Astrocyte of the spinal cord (primary cell): ENCODE data around the gene GGT7.
A peak's percentile ranks its signal among the peaks of the same experiment; 100 is the strongest.
"Not testable (repeated sequence)": the region's sequence is repeated elsewhere in the genome, so short reads cannot be mapped to it uniquely, and the experiment has no call there.

Source experiments
- DNase-seq: peaks from one replicate; pipeline ENCODE4 v3.0.0; 2011; ENCODE audit warnings: low read depth, low spot score
- H3K4me3 ChIP-seq: 2 replicates; pipeline ENCODE4 v1.5.1; 2011; ENCODE audit warnings: low read depth, mild to moderate bottlenecking, low read length, moderate library complexity
- in situ Hi-C: cut with HindIII; loops from 2 replicates; pipeline ENCODE4 v1.10.0; 2017; ENCODE audit warnings: low sequenced_read_pairs
- TF ChIP-seq, protein P1 (sequence below): IDR thresholded peaks from 2 replicates; pipeline ENCODE4 v1.5.1; 2012; ENCODE audit warnings: low read depth, mild to moderate bottlenecking, low read length, inconsistent platforms

Gene GGT7

DNA sequence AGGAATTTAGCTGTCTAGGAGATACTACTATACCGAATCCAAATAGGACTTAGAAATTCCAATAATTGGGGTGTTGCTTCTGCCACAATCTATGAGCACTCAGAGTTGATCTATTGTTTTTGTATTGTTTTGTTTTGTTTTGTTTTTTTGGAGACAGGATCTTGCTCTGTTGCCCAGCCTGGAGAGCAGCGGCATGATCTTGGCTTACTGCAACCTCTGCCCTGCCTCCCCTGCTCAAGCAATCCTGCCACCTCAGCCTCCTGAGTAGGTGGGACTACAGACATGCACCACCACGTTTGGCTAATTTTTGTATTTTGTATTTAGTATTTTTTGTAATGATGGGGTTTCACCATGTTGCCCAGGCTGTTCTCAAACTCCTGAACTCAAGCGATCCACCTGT is 11.2 kb upstream of the GGT7 start:
- H3K4me3 ChIP-seq: no peak overlapping the region
- TF ChIP-seq, protein P1, sequence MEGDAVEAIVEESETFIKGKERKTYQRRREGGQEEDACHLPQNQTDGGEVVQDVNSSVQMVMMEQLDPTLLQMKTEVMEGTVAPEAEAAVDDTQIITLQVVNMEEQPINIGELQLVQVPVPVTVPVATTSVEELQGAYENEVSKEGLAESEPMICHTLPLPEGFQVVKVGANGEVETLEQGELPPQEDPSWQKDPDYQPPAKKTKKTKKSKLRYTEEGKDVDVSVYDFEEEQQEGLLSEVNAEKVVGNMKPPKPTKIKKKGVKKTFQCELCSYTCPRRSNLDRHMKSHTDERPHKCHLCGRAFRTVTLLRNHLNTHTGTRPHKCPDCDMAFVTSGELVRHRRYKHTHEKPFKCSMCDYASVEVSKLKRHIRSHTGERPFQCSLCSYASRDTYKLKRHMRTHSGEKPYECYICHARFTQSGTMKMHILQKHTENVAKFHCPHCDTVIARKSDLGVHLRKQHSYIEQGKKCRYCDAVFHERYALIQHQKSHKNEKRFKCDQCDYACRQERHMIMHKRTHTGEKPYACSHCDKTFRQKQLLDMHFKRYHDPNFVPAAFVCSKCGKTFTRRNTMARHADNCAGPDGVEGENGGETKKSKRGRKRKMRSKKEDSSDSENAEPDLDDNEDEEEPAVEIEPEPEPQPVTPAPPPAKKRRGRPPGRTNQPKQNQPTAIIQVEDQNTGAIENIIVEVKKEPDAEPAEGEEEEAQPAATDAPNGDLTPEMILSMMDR: no peak
- in situ Hi-C loops: no loop called here
- DNase-seq: no peak

DNA sequence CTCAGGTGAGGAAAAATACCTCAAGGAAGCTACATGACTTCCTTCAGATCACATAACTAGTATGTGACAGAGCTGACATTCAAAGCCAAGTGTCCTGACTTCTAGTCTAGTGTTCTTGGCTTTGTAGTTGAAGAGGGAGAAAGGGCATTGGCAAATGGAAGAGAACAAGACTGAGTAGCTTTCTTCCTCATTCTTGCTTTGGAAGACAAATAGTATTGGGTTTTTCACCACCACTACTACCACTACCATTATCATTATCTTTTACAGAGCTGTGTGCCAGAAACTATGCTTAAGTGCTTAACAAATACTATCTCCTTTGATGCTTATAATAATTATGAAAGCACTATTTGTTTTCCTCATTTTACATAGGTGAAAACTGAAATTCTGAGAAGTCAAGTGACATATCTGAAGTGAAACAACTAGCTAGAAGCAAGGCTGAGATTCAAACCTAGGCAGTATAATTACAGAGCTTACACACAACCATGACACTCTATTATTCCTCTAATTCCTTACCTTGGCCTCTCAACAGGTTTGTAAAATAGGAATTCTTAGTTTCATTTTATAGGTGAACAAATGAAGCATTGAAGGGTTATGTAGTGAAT is 10.5 kb upstream of the GGT7 start:
- TF ChIP-seq, protein P1: no peak
- in situ Hi-C loops: no loop called here
- H3K4me3 ChIP-seq: no peak overlapping the region
- no peak for DNase-seq

DNA sequence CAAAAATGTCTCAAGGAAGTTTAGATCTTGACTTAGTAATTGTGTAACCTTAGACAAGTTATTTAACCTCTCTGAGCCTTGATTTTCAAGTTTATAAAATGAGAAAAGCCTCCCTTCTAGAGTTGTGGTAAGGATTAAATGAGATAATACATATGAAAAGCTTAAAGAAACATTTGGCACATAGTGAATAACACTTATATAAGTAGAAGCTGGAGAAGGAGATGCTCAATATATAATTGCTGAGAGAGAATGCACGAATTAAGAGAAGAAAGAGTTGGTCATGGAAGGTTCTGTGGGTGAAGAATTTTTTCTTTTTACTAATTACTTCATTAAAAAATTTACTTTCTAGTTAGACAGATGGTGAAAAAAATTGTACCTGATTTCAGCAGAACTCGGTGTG is 9.0 kb upstream of the GGT7 start:
- no peak overlapping the region for H3K4me3 ChIP-seq
- in situ Hi-C loops: no loop called here
- DNase-seq: no peak
- TF ChIP-seq, protein P1: no peak

DNA sequence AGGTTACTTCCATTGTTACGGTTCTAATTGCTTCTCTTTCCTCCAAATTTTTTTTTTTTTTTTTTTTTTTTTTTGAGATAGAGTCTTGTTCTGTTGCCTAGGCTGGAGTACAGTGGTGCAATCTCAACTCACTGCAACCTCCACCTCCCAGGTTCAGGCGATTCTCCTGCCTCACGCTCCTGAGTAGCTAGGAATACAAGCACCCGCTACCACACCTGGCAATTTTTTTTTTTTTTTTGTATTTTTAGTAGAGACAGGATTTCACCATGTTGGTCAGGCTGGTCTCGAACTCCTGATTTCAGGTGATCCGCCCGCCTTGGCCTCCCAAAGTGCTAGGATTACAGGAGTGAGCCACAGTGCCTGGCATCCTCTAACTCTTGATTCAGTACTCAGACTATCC is 8.3 kb upstream of the GGT7 start:
- DNase-seq, H3K4me3 ChIP-seq, in situ Hi-C loops: not testable (repeated sequence)

DNA sequence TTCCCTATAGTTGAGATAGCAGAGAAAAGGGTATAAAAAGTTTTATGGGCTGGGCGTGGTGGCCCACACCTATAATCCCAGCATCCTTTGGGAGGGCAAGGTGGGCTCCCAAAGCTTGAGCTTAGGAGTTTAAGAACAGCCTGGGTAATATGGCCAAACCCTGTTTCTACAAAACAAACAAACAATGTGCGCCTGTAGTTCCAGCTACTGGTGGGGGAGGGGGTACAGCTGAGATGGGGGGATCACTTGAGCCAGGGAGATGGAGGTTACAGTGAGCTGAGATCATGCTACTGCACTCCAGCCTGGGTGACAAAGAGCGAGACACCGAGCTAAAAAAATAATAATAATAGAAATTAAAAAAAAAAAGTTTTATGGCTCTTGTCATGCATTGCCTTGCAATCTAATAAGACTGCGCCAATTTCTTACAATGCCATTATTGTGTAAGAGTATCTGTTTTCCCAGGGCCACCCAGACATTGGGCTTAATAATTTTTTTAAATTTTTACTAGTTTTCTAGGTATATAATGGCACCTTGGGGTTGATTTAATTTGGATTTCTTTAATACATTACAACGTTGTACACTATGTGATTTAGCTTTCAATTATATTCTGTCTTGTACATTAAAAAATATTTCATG is 7.7 kb upstream of the GGT7 start:
- H3K4me3 ChIP-seq: no peak overlapping the region
- TF ChIP-seq, protein P1: no peak
- DNase-seq: no peak
- in situ Hi-C loops: no loop called here

DNA sequence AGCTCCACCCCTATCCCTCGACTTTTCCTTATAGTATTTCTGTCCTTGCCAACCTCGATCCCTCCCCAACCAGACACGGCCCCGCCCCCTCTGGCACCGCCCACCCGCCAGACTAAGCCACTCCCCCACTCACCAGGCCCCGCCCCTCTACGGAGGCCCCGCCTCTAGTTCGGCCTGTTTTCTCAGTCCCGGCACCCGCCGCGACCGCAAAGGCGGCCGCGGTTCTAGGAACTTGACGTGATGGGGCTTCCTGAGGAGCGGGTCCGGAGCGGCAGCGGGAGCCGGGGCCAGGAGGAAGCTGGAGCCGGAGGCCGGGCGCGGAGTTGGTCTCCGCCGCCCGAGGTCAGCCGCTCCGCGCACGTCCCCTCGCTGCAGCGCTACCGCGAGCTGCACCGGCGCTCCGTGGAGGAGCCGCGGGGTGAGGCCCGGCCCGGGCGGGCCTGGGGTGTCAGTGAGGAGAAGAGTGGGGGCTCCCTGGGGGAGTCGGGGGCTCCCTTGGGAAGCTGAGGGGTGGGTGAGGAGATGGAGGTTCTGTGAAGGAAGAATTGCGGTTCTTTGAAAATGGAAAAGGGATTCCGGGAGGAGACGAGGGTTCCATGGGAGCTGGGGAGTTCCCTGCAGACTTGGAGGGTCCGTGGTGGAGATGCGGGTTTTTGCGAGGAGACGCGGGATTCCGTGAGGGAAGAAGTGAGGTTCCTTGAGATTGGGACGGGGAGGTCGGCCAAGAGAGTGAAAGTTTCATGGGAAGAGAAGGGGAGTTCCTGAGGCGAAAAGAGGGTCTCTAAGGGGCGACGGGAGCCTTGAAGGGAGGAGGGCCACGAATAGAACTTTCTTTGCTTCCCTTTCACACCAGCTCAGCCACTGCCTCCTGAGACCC is 4.0 kb upstream of the GGT7 start, which contains the start of gene ACSS2:
TSS of gene ACSS2 (plus strand) at position 207 of the 877 bp plus-strand sequence. CDS start at position 241, 34 bp downstream.
- peak within 1 kb of the TSS; percentile 80 for H3K4me3 ChIP-seq
- DNase-seq: peak; percentile 99
- TF ChIP-seq, protein P1: no peak
- in situ Hi-C loops: no loop called here
